T-helper 22 cell (primary cell): Measurements from ENCODE around the gene RPRML.
"Not testable (repeated sequence)": the region's sequence is repeated elsewhere in the genome, so short reads cannot be mapped to it uniquely, and the experiment has no call there.

Source experiments
- DNase-seq: peaks from one replicate; pipeline ENCODE4 v3.0.0-alpha.2; 2020; ENCODE audit warnings: low read depth

RPRML gene

GRCh38 chr17:46979147-46979863 lies at the start of gene RPRML:
RPRML (minus strand) TSS chr17:46979253; CDS start chr17:46979007, 246 bp downstream.
- DNase-seq: no peak

GRCh38 chr17:47016966-47017365 lies 37.9 kb upstream of the RPRML start:
- not testable (repeated sequence) for DNase-seq

GRCh38 chr17:47013341-47013740 lies 34.3 kb upstream of the RPRML start:
- DNase-seq: no peak

- DNase-seq: no peak
These were observed 33.4 kb upstream of the RPRML start for GRCh38 chr17:47012457-47012856.

GRCh38 chr17:47009759-47010594 lies 30.9 kb upstream of the RPRML start:
- no peak for DNase-seq

- DNase-seq: no peak
These were observed 25.9 kb upstream of the RPRML start for GRCh38 chr17:47004906-47005305.

- not testable (repeated sequence) for DNase-seq
These were observed 24.8 kb upstream of the RPRML start for GRCh38 chr17:47003864-47004263.

- DNase-seq: no peak
These were observed 17.0 kb upstream of the RPRML start for GRCh38 chr17:46995841-46996571.

- DNase-seq: no peak
These were observed 15.9 kb upstream of the RPRML start for GRCh38 chr17:46994993-46995392.

- DNase-seq: no peak
These were observed 12.6 kb upstream of the RPRML start for GRCh38 chr17:46991617-46992016.

GRCh38 chr17:46989637-46990431 lies 10.8 kb upstream of the RPRML start:
- no peak for DNase-seq

- not testable (repeated sequence) for DNase-seq
These were observed 8.9 kb upstream of the RPRML start for GRCh38 chr17:46987927-46988326.

GRCh38 chr17:46986366-46986765 lies 7.3 kb upstream of the RPRML start:
- DNase-seq: no peak

- no peak for DNase-seq
These were observed 5.8 kb upstream of the RPRML start for GRCh38 chr17:46984892-46985291.

GRCh38 chr17:46984341-46984740 lies 5.3 kb upstream of the RPRML start:
- no peak for DNase-seq

GRCh38 chr17:46983782-46984181 lies 4.7 kb upstream of the RPRML start:
- DNase-seq: no peak

GRCh38 chr17:46982577-46982976 lies 3.5 kb upstream of the RPRML start:
- no peak for DNase-seq

- no peak for DNase-seq
These were observed 435 bp downstream of the RPRML start for GRCh38 chr17:46978489-46979146.

- DNase-seq: no peak
These were observed 1.1 kb downstream of the RPRML start for GRCh38 chr17:46977750-46978488.

GRCh38 chr17:46977348-46977747 lies 1.7 kb downstream of the RPRML start:
- DNase-seq: no peak
